AG09319 (cell line): ENCODE results near the gene EIF5A.

Source experiments
- DNase-seq: peaks from one replicate; pipeline ENCODE4 v3.0.0-alpha.2; 2010; ENCODE audit warnings: low read depth; ENCODE audit errors: extremely low read depth
- CTCF ChIP-seq: IDR thresholded peaks from 2 replicates; pipeline ENCODE4 v1.5.1; 2011; ENCODE audit warnings: low read depth, mild to moderate bottlenecking, inconsistent platforms, low read length, moderate library complexity

The EIF5A gene

DNA sequence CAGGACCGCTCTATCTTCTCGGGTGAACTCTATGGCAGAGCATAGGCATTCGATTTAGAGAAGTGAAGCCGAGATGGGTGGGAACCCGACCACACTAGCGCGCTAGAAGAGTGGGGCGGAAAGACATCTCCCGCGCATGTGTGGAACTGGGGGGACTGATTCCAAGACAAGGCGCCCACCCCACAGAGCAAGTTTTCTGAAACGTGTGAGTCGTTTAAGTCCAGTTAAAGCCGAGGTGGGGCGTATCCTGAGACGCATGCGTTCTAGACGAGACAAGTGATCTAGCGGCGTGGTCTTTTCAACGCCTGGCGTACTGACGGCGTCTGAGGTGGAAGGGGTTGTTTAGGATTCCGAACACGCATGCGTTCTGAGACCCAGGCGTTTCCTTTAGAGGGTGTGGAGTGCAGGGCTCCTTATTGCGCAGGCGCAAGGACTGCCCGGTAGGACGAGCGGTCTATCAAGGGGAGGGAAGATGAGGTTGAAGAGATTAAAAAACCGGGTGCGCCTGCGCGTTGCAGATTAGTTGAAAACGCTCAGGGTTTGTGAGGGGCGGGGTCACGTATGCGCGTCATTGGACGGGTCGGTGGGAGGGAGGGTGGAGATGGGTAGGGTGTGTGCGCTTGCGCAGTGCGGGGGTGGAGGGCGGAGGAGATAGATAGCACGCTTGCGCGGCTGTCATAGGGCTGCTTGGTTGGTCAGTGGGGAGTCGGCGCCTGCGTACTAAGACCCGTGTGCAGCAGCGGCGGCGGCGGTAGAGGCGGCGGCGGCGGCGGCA lies at the start of gene EIF5A:
Gene EIF5A (plus strand): TSS at position 718 of the 775 bp plus-strand sequence. CDS start 2,008 bp downstream, outside the sequence.
- TF ChIP-seq CTCF, result no peak
- DNase-seq, result peak; percentile 100

DNA sequence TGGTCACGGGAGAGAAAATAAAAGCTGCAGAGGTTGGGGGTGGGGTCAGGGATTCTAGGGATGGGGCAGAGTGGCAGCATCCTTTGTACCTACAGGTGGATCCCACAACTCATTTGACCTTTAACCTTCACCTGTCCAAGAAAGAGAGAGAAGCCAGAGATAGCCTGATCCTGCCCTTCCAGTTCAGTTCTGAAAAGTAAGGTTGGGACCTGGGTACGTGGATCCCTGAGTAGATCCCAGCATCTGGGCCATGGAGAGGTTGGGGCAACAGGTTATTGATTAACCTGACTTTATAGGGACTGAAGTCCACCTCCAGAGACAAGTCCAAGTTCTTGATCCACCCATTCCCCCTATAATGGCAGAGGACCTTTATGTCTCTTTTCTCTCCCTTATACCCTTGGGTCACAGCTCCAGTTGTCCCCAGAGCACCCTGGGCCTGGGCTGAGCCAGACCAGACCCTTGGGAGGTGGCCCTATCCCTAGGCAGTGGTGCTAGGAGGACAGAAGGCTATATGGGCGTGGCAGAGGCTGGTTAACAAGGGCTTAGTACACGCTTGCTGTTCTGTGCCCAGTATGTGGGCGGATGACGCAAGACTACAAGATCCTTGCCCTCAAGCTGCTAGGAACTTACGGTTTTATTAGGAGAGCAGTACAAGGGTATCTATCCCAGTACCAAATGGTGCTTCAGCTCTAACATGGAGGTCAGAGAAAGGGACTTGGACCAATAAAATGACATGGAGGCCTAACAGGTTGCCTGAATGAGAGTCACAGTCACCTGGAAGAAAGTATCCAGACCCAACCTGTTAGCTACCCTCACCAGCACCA lies 48.5 kb upstream of the EIF5A start:
- DNase-seq, result no peak
- no peak for TF ChIP-seq CTCF

DNA sequence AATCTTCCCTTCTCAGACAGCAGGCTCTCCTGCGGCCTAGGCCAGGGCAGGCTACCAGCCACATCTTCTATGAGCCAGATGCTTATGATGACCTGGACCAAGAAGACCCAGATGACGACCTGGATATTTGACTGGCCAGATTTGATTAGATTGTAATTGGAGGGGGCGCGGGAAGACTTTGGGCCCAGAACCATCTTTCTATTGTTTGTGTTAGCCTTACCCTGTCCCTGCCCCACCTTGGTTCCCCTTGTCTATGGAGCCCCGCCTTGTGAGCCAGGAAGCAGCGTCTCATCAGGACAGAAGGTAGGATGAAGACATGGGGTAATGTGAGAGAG lies 47.9 kb upstream of the EIF5A start:
- no peak for TF ChIP-seq CTCF
- DNase-seq, result no peak

GRCh38 chr17:7260151-7260550 lies 47.3 kb upstream of the EIF5A start:
- DNase-seq, result no peak
- no peak for TF ChIP-seq CTCF

GRCh38 chr17:7260651-7261378 lies 46.6 kb upstream of the EIF5A start:
- DNase-seq, result no peak
- TF ChIP-seq CTCF, result no peak

- TF ChIP-seq CTCF, result no peak
- no peak for DNase-seq
Measured at GRCh38 chr17:7261379-7262191, 45.8 kb upstream of the EIF5A start.
